ENCODE data around the gene IGLON5.
A peak's percentile ranks its signal among the peaks of the same experiment; 100 is the strongest.

Gene IGLON5

GRCh38 chr19:51325161-51325976 is 13.9 kb downstream of the IGLON5 start:
- no peak for TF ChIP-seq CTCF (IDR thresholded peaks at IDR 0.05; ENCODE audit: low read depth, low read length)
- TF ChIP-seq POLR2A (IDR thresholded peaks at IDR 0.05; ENCODE audit: extremely low read depth, insufficient read length): no peak
- TF ChIP-seq MYC (IDR thresholded peaks at IDR 0.05; ENCODE audit: low read depth, low read length): no peak
- TF ChIP-seq MAX (IDR thresholded peaks at IDR 0.05; ENCODE audit: low read depth, low read length): no peak
- no peak overlapping the region for H3K4me3 ChIP-seq (ENCODE audit: low read depth, low read length)
- peak; percentile 25 for DNase-seq (ENCODE audit: low read depth)

- H3K4me3 ChIP-seq (ENCODE audit: low read depth, low read length): no peak overlapping the region
- TF ChIP-seq CTCF (IDR thresholded peaks at IDR 0.05; ENCODE audit: low read depth, low read length): no peak
- no peak for TF ChIP-seq MAX (IDR thresholded peaks at IDR 0.05; ENCODE audit: low read depth, low read length)
- TF ChIP-seq POLR2A (IDR thresholded peaks at IDR 0.05; ENCODE audit: extremely low read depth, insufficient read length): no peak
- TF ChIP-seq MYC (IDR thresholded peaks at IDR 0.05; ENCODE audit: low read depth, low read length): no peak
- no peak for DNase-seq (ENCODE audit: low read depth)
Observed at GRCh38 chr19:51326216-51327065, 15.0 kb downstream of the IGLON5 start.

GRCh38 chr19:51327066-51328001 is 15.9 kb downstream of the IGLON5 start:
- peak; percentile 70 for DNase-seq (ENCODE audit: low read depth)
- H3K4me3 ChIP-seq (ENCODE audit: low read depth, low read length): no peak overlapping the region
- TF ChIP-seq POLR2A (IDR thresholded peaks at IDR 0.05; ENCODE audit: extremely low read depth, insufficient read length): no peak
- TF ChIP-seq CTCF (IDR thresholded peaks at IDR 0.05; ENCODE audit: low read depth, low read length): no peak
- TF ChIP-seq MAX (IDR thresholded peaks at IDR 0.05; ENCODE audit: low read depth, low read length): no peak
- no peak for TF ChIP-seq MYC (IDR thresholded peaks at IDR 0.05; ENCODE audit: low read depth, low read length)

- no peak for DNase-seq (ENCODE audit: low read depth)
- TF ChIP-seq MAX (IDR thresholded peaks at IDR 0.05; ENCODE audit: low read depth, low read length) (no peak), CTCF (IDR thresholded peaks at IDR 0.05; ENCODE audit: low read depth, low read length) (no peak)
- no peak overlapping the region for H3K4me3 ChIP-seq (ENCODE audit: low read depth, low read length)
Observed at GRCh38 chr19:51329411-51329810, 18.0 kb downstream of the IGLON5 start.

- TF ChIP-seq MAX (IDR thresholded peaks at IDR 0.05; ENCODE audit: low read depth, low read length): no peak
- no peak for TF ChIP-seq MYC (IDR thresholded peaks at IDR 0.05; ENCODE audit: low read depth, low read length)
- no peak for TF ChIP-seq POLR2A (IDR thresholded peaks at IDR 0.05; ENCODE audit: extremely low read depth, insufficient read length)
- no peak for TF ChIP-seq CTCF (IDR thresholded peaks at IDR 0.05; ENCODE audit: low read depth, low read length)
Observed at GRCh38 chr19:51330366-51330765, 18.9 kb downstream of the IGLON5 start.

More at GRCh38 chr19:51330366-51330765, 18.9 kb downstream of the IGLON5 start:
- H3K4me3 ChIP-seq (ENCODE audit: low read depth, low read length): no peak overlapping the region
- no peak for DNase-seq (ENCODE audit: low read depth)

Measured in NB4 (cell line).